ENCODE measurements around the gene SLAMF6.

The SLAMF6 gene

DNA sequence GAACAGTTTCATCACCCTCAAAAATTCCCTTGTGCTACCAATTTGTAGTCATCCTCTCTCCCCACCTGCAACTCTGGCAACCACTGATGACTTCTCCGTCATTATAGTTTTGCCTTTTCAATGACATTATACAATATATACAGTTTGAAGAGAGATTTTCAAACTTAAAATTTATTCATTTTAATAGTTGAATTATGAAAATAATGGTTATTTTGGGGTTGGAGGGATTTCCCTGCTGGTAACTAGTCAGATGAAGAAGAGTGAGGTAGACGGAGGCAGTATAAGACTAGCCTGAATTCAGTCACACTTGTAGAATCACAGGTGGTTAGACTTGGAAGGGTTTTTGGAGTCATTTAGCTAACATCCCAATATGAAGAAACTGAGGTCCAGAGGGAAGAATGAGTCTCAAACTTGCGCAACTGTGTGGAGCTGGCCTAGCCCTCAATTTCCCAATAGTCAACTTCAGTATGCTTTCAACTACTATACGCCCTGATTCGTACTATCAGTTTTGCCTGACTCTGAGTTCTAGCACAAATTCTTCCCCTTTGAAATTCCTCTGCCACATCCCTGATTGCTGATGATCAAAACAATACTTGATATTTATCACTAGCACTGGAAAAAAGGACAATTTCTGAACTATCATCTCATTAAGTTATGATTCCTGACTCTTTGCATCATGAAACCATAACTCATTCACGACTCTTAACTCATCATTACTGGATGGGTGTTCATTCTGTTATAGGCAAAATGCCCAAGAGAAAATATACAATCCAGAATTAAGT is 68.5 kb downstream of the SLAMF6 start:
- Histone ChIP-seq H2BK12ac (ENCODE audit: low read length in 2 of 2) (no peak overlapping the region), H3K4me2 (ENCODE audit: low read length, poor library complexity, severe bottlenecking) (no peak overlapping the region), H2BK5ac (ENCODE audit: low read depth, low read length, poor library complexity, severe bottlenecking) (no peak overlapping the region), H3K27me3 (ENCODE audit: control insufficient read depth in 1 of 2, insufficient read depth in 1 of 2, low read length in 2 of 2) (no peaks in the 10 kb centered on the region), H4K8ac (ENCODE audit: low read length) (no peak overlapping the region), H3K9ac (ENCODE audit: low read length) (no peak overlapping the region), H2BK15ac (ENCODE audit: low read depth, poor library complexity, severe bottlenecking) (no peak overlapping the region), H3K18ac (ENCODE audit: low read depth in 1 of 2, low read length in 2 of 2) (no peak overlapping the region), H3K14ac (ENCODE audit: low read length in 2 of 2) (no peak overlapping the region), H3K27ac (ENCODE audit: low read length, poor library complexity, severe bottlenecking) (no peak overlapping the region), H2AFZ (ENCODE audit: low read depth, low read length) (no peak overlapping the region), H2BK120ac (ENCODE audit: low read depth, low read length) (no peak overlapping the region), H2AK5ac (ENCODE audit: low read length, severe bottlenecking) (no peak overlapping the region), H3K4me3 (ENCODE audit: insufficient read depth in 1 of 2, low read depth in 1 of 2, low read length in 2 of 2) (no peak overlapping the region), H4K91ac (ENCODE audit: low read length) (no peak overlapping the region), H3K36me3 (ENCODE audit: control insufficient read depth in 1 of 2, insufficient read depth in 2 of 2, low read depth in 1 of 2, low read length in 2 of 2) (no peaks in the 10 kb centered on the region), H3K9me3 (ENCODE audit: control insufficient read depth, low read length) (no peaks in the 10 kb centered on the region), H3K79me1 (replicated peaks; ENCODE audit: low read length, poor library complexity, severe bottlenecking) (no peaks in the 10 kb centered on the region), H3K4me1 (ENCODE audit: control insufficient read depth, insufficient read depth, low read depth, low read length) (no peaks in the 10 kb centered on the region), H3K4ac (ENCODE audit: low read depth in 1 of 2, low read length in 2 of 2) (no peak overlapping the region), H3K23ac (ENCODE audit: low read length in 2 of 2) (no peak overlapping the region)
- WGBS, result 87% methylated on average over 5 of the region's 6 CpGs
- DNase-seq, result no peak

DNA sequence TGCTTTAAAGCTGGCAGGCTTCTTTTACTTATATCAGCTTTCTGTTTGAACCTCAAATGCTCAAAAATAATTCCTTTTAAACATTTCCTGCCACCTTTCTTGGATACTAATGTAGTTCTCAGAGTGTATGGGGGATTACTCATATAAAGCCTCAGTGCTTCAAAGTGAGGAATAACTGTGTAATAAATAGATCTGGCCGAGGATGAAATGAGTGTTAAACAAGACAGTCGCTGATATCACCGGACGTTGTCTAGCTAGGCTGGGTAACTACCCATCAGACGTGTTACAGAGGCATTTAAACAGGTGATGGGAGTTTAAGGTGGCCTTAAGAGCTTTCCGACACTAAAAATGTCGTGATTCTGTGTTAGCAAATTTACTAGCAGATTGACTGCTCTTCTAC is 69.6 kb downstream of the SLAMF6 start:
- Histone ChIP-seq H4K91ac (ENCODE audit: low read length) (no peak overlapping the region), H3K4me3 (ENCODE audit: insufficient read depth in 1 of 2, low read depth in 1 of 2, low read length in 2 of 2) (no peak overlapping the region), H4K8ac (ENCODE audit: low read length) (no peak overlapping the region), H3K23ac (ENCODE audit: low read length in 2 of 2) (no peak overlapping the region), H2BK15ac (ENCODE audit: low read depth, poor library complexity, severe bottlenecking) (no peak overlapping the region), H3K79me1 (replicated peaks; ENCODE audit: low read length, poor library complexity, severe bottlenecking) (no peaks in the 10 kb centered on the region), H3K4me1 (ENCODE audit: control insufficient read depth, insufficient read depth, low read depth, low read length) (no peaks in the 10 kb centered on the region), H3K27ac (ENCODE audit: low read length, poor library complexity, severe bottlenecking) (no peak overlapping the region), H2BK12ac (ENCODE audit: low read length in 2 of 2) (no peak overlapping the region), H3K14ac (ENCODE audit: low read length in 2 of 2) (no peak overlapping the region), H3K9ac (ENCODE audit: low read length) (no peak overlapping the region), H2BK5ac (ENCODE audit: low read depth, low read length, poor library complexity, severe bottlenecking) (no peak overlapping the region), H3K4ac (ENCODE audit: low read depth in 1 of 2, low read length in 2 of 2) (no peak overlapping the region), H3K27me3 (ENCODE audit: control insufficient read depth in 1 of 2, insufficient read depth in 1 of 2, low read length in 2 of 2) (no peaks in the 10 kb centered on the region), H2AFZ (ENCODE audit: low read depth, low read length) (no peak overlapping the region), H2BK120ac (ENCODE audit: low read depth, low read length) (no peak overlapping the region), H2AK5ac (ENCODE audit: low read length, severe bottlenecking) (no peak overlapping the region), H3K36me3 (ENCODE audit: control insufficient read depth in 1 of 2, insufficient read depth in 2 of 2, low read depth in 1 of 2, low read length in 2 of 2) (no peaks in the 10 kb centered on the region), H3K4me2 (ENCODE audit: low read length, poor library complexity, severe bottlenecking) (no peak overlapping the region), H3K9me3 (ENCODE audit: control insufficient read depth, low read length) (no peaks in the 10 kb centered on the region), H3K18ac (ENCODE audit: low read depth in 1 of 2, low read length in 2 of 2) (no peak overlapping the region)
- DNase-seq, result no peak
- WGBS, result 79% methylated on average over 7 of the region's 7 CpGs

DNA sequence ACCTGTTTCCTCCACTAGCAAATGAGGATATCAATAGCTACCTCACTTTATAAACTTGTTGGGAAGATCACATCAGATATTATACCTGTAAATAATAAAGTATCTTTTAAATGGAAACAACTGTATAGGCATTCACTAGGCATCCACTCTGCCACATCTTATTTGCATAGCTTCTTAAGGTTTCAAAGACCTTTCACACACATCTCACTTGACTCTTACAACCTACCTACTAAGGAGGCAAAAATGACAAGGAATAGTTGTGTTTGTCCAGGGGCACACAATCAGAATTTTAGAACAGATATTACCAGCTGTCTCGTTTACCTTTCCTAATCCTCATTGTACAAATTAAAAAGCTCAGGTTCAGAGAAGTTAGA is 71.2 kb downstream of the SLAMF6 start:
- Histone ChIP-seq H2BK5ac (ENCODE audit: low read depth, low read length, poor library complexity, severe bottlenecking) (no peak overlapping the region), H3K4ac (ENCODE audit: low read depth in 1 of 2, low read length in 2 of 2) (no peak overlapping the region), H4K91ac (ENCODE audit: low read length) (no peak overlapping the region), H2AFZ (ENCODE audit: low read depth, low read length) (no peak overlapping the region), H2AK5ac (ENCODE audit: low read length, severe bottlenecking) (no peak overlapping the region), H3K18ac (ENCODE audit: low read depth in 1 of 2, low read length in 2 of 2) (no peak overlapping the region), H3K36me3 (ENCODE audit: control insufficient read depth in 1 of 2, insufficient read depth in 2 of 2, low read depth in 1 of 2, low read length in 2 of 2) (no peaks in the 10 kb centered on the region), H2BK15ac (ENCODE audit: low read depth, poor library complexity, severe bottlenecking) (no peak overlapping the region), H3K4me2 (ENCODE audit: low read length, poor library complexity, severe bottlenecking) (no peak overlapping the region), H2BK12ac (ENCODE audit: low read length in 2 of 2) (no peak overlapping the region), H3K27me3 (ENCODE audit: control insufficient read depth in 1 of 2, insufficient read depth in 1 of 2, low read length in 2 of 2) (no peaks in the 10 kb centered on the region), H2BK120ac (ENCODE audit: low read depth, low read length) (no peak overlapping the region), H3K23ac (ENCODE audit: low read length in 2 of 2) (no peak overlapping the region), H3K9ac (ENCODE audit: low read length) (no peak overlapping the region), H3K4me1 (ENCODE audit: control insufficient read depth, insufficient read depth, low read depth, low read length) (no peaks in the 10 kb centered on the region), H3K14ac (ENCODE audit: low read length in 2 of 2) (no peak overlapping the region), H3K9me3 (ENCODE audit: control insufficient read depth, low read length) (no peaks in the 10 kb centered on the region), H3K4me3 (ENCODE audit: insufficient read depth in 1 of 2, low read depth in 1 of 2, low read length in 2 of 2) (no peak overlapping the region), H3K27ac (ENCODE audit: low read length, poor library complexity, severe bottlenecking) (no peak overlapping the region), H4K8ac (ENCODE audit: low read length) (no peak overlapping the region), H3K79me1 (replicated peaks; ENCODE audit: low read length, poor library complexity, severe bottlenecking) (no peaks in the 10 kb centered on the region)
- DNase-seq, result no peak
- WGBS, result 100% methylated on average over 1 of the region's 1 CpG

DNA sequence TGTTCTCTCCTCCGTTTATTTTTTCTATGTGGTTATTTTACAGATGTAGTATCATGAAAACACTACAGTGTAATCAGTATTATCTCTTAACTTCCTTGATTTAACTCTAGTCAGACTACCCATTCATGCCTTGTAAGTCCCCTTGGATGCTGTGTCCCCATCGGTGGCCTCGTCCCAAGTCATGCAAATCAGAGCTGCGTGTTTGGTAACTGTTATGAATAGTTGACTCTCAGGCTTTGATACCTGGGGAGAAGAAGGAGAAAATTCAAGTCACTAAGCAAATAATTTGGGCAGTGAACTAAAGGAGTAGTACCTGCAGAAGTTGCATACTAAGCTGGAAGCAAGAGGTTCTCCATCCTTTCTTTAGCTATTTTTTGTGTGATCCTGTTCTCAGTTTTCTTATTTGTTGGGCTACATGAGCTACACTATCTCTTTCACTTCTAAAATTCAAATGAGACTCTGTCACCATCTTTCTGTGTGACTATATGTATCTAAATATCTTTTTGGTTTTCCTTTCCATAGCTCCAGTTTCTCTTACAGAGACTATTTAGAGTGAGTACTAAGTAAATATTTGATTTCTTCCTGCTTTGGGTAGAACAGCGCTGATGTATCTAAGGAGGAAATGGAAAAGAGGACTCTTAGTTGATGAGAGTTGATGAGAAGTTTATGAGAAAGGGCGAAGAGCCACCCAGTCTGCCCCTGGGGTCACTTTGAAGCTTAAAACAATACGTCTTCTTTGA is 71.8 kb downstream of the SLAMF6 start:
- no peak overlapping the region for H2AK5ac ChIP-seq (ENCODE audit: low read length, severe bottlenecking)
- no peak overlapping the region for H3K18ac ChIP-seq (ENCODE audit: low read depth in 1 of 2, low read length in 2 of 2)
- no peak overlapping the region for H3K4ac ChIP-seq (ENCODE audit: low read depth in 1 of 2, low read length in 2 of 2)
- no peaks in the 10 kb centered on the region for H3K9me3 ChIP-seq (ENCODE audit: control insufficient read depth, low read length)
- H3K4me3 ChIP-seq (ENCODE audit: insufficient read depth in 1 of 2, low read depth in 1 of 2, low read length in 2 of 2), result no peak overlapping the region
- no peak for DNase-seq
- WGBS, result 87% methylated on average over 4 of the region's 7 CpGs
- no peaks in the 10 kb centered on the region for H3K36me3 ChIP-seq (ENCODE audit: control insufficient read depth in 1 of 2, insufficient read depth in 2 of 2, low read depth in 1 of 2, low read length in 2 of 2)
- H3K4me2 ChIP-seq (ENCODE audit: low read length, poor library complexity, severe bottlenecking), result no peak overlapping the region
- H2BK12ac ChIP-seq (ENCODE audit: low read length in 2 of 2), result no peak overlapping the region
- no peaks in the 10 kb centered on the region for H3K79me1 ChIP-seq (replicated peaks; ENCODE audit: low read length, poor library complexity, severe bottlenecking)
- no peak overlapping the region for H4K91ac ChIP-seq (ENCODE audit: low read length)
- H3K23ac ChIP-seq (ENCODE audit: low read length in 2 of 2), result no peak overlapping the region
- no peaks in the 10 kb centered on the region for H3K27me3 ChIP-seq (ENCODE audit: control insufficient read depth in 1 of 2, insufficient read depth in 1 of 2, low read length in 2 of 2)
- H2BK120ac ChIP-seq (ENCODE audit: low read depth, low read length), result no peak overlapping the region
- H4K8ac ChIP-seq (ENCODE audit: low read length), result no peak overlapping the region
- no peak overlapping the region for H2AFZ ChIP-seq (ENCODE audit: low read depth, low read length)
- no peaks in the 10 kb centered on the region for H3K4me1 ChIP-seq (ENCODE audit: control insufficient read depth, insufficient read depth, low read depth, low read length)
- H3K14ac ChIP-seq (ENCODE audit: low read length in 2 of 2), result no peak overlapping the region
- no peak overlapping the region for H2BK15ac ChIP-seq (ENCODE audit: low read depth, poor library complexity, severe bottlenecking)
- H3K9ac ChIP-seq (ENCODE audit: low read length), result no peak overlapping the region
- H3K27ac ChIP-seq (ENCODE audit: low read length, poor library complexity, severe bottlenecking), result no peak overlapping the region
- H2BK5ac ChIP-seq (ENCODE audit: low read depth, low read length, poor library complexity, severe bottlenecking), result no peak overlapping the region

Data from mesenchymal stem cell (in vitro differentiated cells and primary cell).